Tibial nerve (tissue), 4 donors: ENCODE data around the gene ZDHHC18. TPM values are rescaled to one million over a fixed set of nuclear protein-coding genes. Genes with fewer than 3 reads are reported as not detected.
A peak's percentile ranks its signal among the peaks of the same experiment; 100 is the strongest.

Experiments
- DNase-seq, 2 donors: peaks; one replicate each; pipeline ENCODE4 v3.0.0-alpha.2; 2019; ENCODE audit warnings: low spot score in 2 of 2
- H3K27ac ChIP-seq, 4 donors: fragments of 200-600 bp; sonication (generic) in 3 of 4; one replicate each; pipeline ENCODE4 v1.5.1; 2017 to 2019; ENCODE audit warnings: mild to moderate bottlenecking in 1 of 4
- H3K27me3 ChIP-seq, 2 donors: fragments of 200-600 bp; sonication (generic) in 1 of 2; one replicate each; pipeline versions ENCODE4 v1.5.1 to v1.6.0; 2017 to 2019
- H3K36me3 ChIP-seq, 3 donors: fragments of 200-600 bp; sonication (generic); one replicate each; pipeline ENCODE4 v1.5.1; 2018 to 2019
- H3K4me1 ChIP-seq, 4 donors: fragments of 200-600 bp; sonication (generic) in 3 of 4; one replicate each; pipeline ENCODE4 v1.5.1; 2017 to 2019
- H3K4me3 ChIP-seq, 4 donors: fragments of 200-600 bp; sonication (generic) in 3 of 4; one replicate each; pipeline ENCODE4 v1.5.1; 2017 to 2019; ENCODE audit warnings: mild to moderate bottlenecking in 1 of 4, moderate library complexity in 1 of 4
- H3K9me3 ChIP-seq, 4 donors: fragments of 200-600 bp; sonication (generic) in 3 of 4; one replicate each; pipeline ENCODE4 v1.5.1; 2017 to 2019
- CTCF ChIP-seq, 5 experiments: fragments of 200-600 bp in 3 of 5; fragments of 450-650 bp in 2 of 5; sonication (generic) in 3 of 5; IDR thresholded peaks; one replicate each; pipeline ENCODE4 v1.5.1; 2016 to 2019; ENCODE audit warnings: antibody characterized with exemption in 5 of 5, mild to moderate bottlenecking in 3 of 5, moderate library complexity in 2 of 5
- EP300 ChIP-seq, 2 donors: sonication (generic); formaldehyde crosslinking; IDR thresholded peaks; one replicate each; pipeline ENCODE4 v1.6.1; 2017; ENCODE audit warnings: antibody characterized with exemption in 2 of 2, mild to moderate bottlenecking in 1 of 2
- POLR2A ChIP-seq, 2 donors: fragments of 450-650 bp; IDR thresholded peaks; one replicate each; pipeline ENCODE4 v1.6.1; 2017; ENCODE audit warnings: antibody characterized with exemption in 2 of 2, mild to moderate bottlenecking in 2 of 2, moderate library complexity in 2 of 2
- WGBS, 2 donors: methylation state at CpG; one replicate each; pipeline ENCODE4 v1.1.5; 2018; 5-methylcytosine and 5-hydroxymethylcytosine counted together
- total RNA-seq, 4 donors: library from RNA; depleted of rRNA; stranded (reverse); fragments of >200 nt; gene quantifications; one replicate each; pipeline ENCODE4 v1.1.0, GENCODE V29; 2016

ZDHHC18 gene
- total RNA-seq, 4 donors from 2014 or later, result 9.2 to 13.5 (median 10.0) TPM

GRCh38 chr1:26861286-26861701, 34.8 kb downstream of the ZDHHC18 start:
- Histone ChIP-seq H3K36me3 (peaks cover 0 to 24% (median 0%) of the 10 kb centered on the region in 3 donors), H3K4me3 (no peak overlapping the region), H3K27me3 (no peaks in the 10 kb centered on the region), H3K9me3 (no peaks in the 10 kb centered on the region), H3K27ac (no peak overlapping the region), H3K4me1 (peaks cover 0 to 22% (median 8%) of the 10 kb centered on the region in 4 donors)
- WGBS, 2 donors, result 51 to 61% methylated on average over 5 of the region's 5 CpGs
- no peak for DNase-seq
- TF ChIP-seq POLR2A (IDR thresholded peaks at IDR 0.05), result no peak
- TF ChIP-seq CTCF (IDR thresholded peaks at IDR 0.05), result no peak
- TF ChIP-seq EP300 (IDR thresholded peaks at IDR 0.05), result no peak

DNA sequence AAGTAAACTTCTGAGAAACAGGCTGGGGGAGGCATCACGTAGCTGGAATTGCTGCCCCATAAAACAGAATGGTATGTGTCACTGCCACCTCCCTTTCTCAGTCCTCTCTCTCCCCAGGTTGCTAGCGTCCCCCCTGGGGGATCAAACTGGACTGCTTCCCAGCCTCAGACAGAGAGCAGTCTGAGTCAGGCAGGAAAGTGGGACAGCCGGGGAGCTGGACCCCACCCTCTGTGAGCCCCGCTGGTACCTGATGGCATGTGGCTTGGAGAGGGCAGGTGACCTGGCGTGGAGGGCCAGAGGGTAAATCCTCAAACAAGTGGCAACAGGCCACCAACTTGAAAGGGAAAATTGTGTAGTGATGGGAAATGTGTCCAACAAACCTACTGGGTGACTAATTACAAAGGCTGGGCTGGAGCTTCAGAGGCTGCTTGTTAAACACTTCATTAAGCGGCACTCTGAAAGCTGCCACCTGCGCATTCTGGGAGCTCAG, 35.4 kb downstream of the ZDHHC18 start:
- Histone ChIP-seq H3K9me3 (no peaks in the 10 kb centered on the region), H3K27me3 (no peaks in the 10 kb centered on the region), H3K36me3 (peaks cover 0 to 18% (median 0%) of the 10 kb centered on the region in 3 donors), H3K4me1 (peaks cover 0 to 22% (median 8%) of the 10 kb centered on the region in 4 donors), H3K4me3 (no peak overlapping the region), H3K27ac (peak overlapping the region in 1 of 4 donors; percentile 43)
- TF ChIP-seq POLR2A (IDR thresholded peaks at IDR 0.05), result no peak
- TF ChIP-seq EP300 (IDR thresholded peaks at IDR 0.05), result no peak
- no peak for TF ChIP-seq CTCF (IDR thresholded peaks at IDR 0.05)
- DNase-seq, result no peak
- WGBS, 2 donors, result 70 to 77% methylated on average over 7 of the region's 7 CpGs

GRCh38 chr1:26862781-26863684, 36.5 kb downstream of the ZDHHC18 start, which contains the start of gene SFN:
Gene SFN, plus strand, starts transcription at chr1:26863149. Its CDS starts 64 bp downstream, at chr1:26863213.
- DNase-seq, result no peak
- peaks cover 0 to 22% (median 8%) of the 10 kb centered on the region in 4 donors for H3K4me1 ChIP-seq
- 79 to 85% methylated on average over 36 to 37 of the region's 37 CpGs for WGBS, 2 donors
- H3K9me3 ChIP-seq, result no peaks in the 10 kb centered on the region
- no peaks in the 10 kb centered on the region for H3K27me3 ChIP-seq
- peak within 1 kb of the TSS; percentile 33 to 75 (median 70) for H3K4me3 ChIP-seq
- peak within 1 kb of the TSS in 3 of 4 donors; percentile 42 to 99 (median 93) for H3K27ac ChIP-seq
- H3K36me3 ChIP-seq, result peaks cover 0 to 7% (median 0%) of the 10 kb centered on the region in 3 donors
- TF ChIP-seq CTCF (IDR thresholded peaks at IDR 0.05) (peak in 1 of 5 experiments; percentile 20), EP300 (IDR thresholded peaks at IDR 0.05) (no peak)

GRCh38 chr1:26863685-26864077, 37.2 kb downstream of the ZDHHC18 start:
- peak overlapping the region in 3 of 4 donors; percentile 42 to 99 (median 93) for H3K27ac ChIP-seq
- 67 to 72% methylated on average over 3 to 20 of the region's 20 CpGs for WGBS, 2 donors
- peak overlapping the region; percentile 33 to 75 (median 70) for H3K4me3 ChIP-seq

More at GRCh38 chr1:26863685-26864077, 37.2 kb downstream of the ZDHHC18 start:
- Histone ChIP-seq H3K9me3 (no peaks in the 10 kb centered on the region), H3K27me3 (no peaks in the 10 kb centered on the region), H3K36me3 (peaks cover 0 to 3% (median 0%) of the 10 kb centered on the region in 3 donors), H3K4me1 (peaks cover 0 to 22% (median 8%) of the 10 kb centered on the region in 4 donors)
- TF ChIP-seq POLR2A (IDR thresholded peaks at IDR 0.05) (no peak), CTCF (IDR thresholded peaks at IDR 0.05) (no peak), EP300 (IDR thresholded peaks at IDR 0.05) (no peak)
- no peak for DNase-seq
